K562 (cell line): Measurements from ENCODE around the gene PGPEP1. TPM values are rescaled to one million over a fixed set of nuclear protein-coding genes. Genes with fewer than 3 reads are reported as not detected.
A peak's percentile ranks its signal among the peaks of the same experiment; 100 is the strongest.

Experiments used
- ATAC-seq: fragments of 200-7000 bp; cut with Tn5 transposase; 3 replicates; pipeline ENCODE4 v1.9.1; 2020; ENCODE audit warnings: moderate library complexity
- BruUV-seq: library from RNA; stranded (reverse); fragments of 400-500 nt; replicated peaks from 2 replicates; lab custom pipeline; 2021; lab: Mats Ljungman, UMichigan
- CTCF ChIA-PET: fragments of 300-600 bp; formaldehyde crosslinking; extraction: SDS; loops from one replicate; lab custom pipeline; 2021; ENCODE audit warnings: low intra/inter-chr PET ratio; lab: Yijun Ruan, JAX
- POLR2A ChIA-PET: fragments of 300-600, 350-650 bp; sonication (Branson Sonifier 250); formaldehyde crosslinking; extraction: SDS; loops from one replicate; lab custom pipeline; 2021; ENCODE audit warnings: antibody characterized with exemption, inconsistent platforms; lab: Yijun Ruan, JAX
- DNase-seq, 4 experiments: peaks; one replicate each; pipeline versions ENCODE4 v3.0.0 to v3.0.0-alpha.2; 2011 to 2018; ENCODE audit warnings: low spot score in 3 of 4, mixed read lengths in 3 of 4; ENCODE audit errors: extremely low read depth in 1 of 4
- FAIRE-seq: peaks from 2 replicates; lab custom pipeline; 2011; peaks lifted over from hg19 to GRCh38; lab: Jason Lieb, UNC
- H2AFZ ChIP-seq: 2 replicates; pipeline ENCODE4 v1.6.0; 2011; ENCODE audit warnings: low read depth, low read length, control low read depth, inconsistent platforms
- H3K27ac ChIP-seq: fragments of 200-600 bp; 3 replicates; pipeline ENCODE4 v1.8.0; 2011; ENCODE audit warnings: low read depth, mild to moderate bottlenecking, control low read depth, inconsistent platforms, low read length, moderate library complexity, mixed read lengths; ENCODE audit errors: extremely low read depth
- H3K27me3 ChIP-seq, 2 experiments: fragments of 300-600 bp in 1 of 2; 2 replicates in 1 of 2; 3 replicates in 1 of 2; pipeline versions ENCODE4 v1.6.0 to v1.8.0; 2011; ENCODE audit warnings: inconsistent platforms in 2 of 2, low read length in 2 of 2, mild to moderate bottlenecking in 1 of 2, mixed read lengths in 1 of 2, moderate library complexity in 1 of 2; ENCODE audit not compliant: control insufficient read depth in 2 of 2, insufficient read depth in 2 of 2
- H3K36me3 ChIP-seq: fragments of 300-600 bp; 3 replicates; pipeline ENCODE4 v1.8.0; 2011; ENCODE audit warnings: mild to moderate bottlenecking, low read length, inconsistent platforms; ENCODE audit not compliant: control insufficient read depth, insufficient read depth
- H3K4me1 ChIP-seq, 2 experiments: fragments of 200-600 bp in 1 of 2; replicated peaks in 1 of 2; 2 replicates in 1 of 2; 3 replicates in 1 of 2; pipeline versions ENCODE4 v1.5.1 to v1.8.0; 2011; ENCODE audit warnings: inconsistent platforms in 2 of 2, low read length in 2 of 2, mild to moderate bottlenecking in 1 of 2, mixed read lengths in 1 of 2, moderate library complexity in 1 of 2; ENCODE audit not compliant: control insufficient read depth in 2 of 2, insufficient read depth in 2 of 2
- H3K4me2 ChIP-seq: 2 replicates; pipeline ENCODE4 v1.6.1; 2011; ENCODE audit warnings: low read length, control low read depth, inconsistent platforms, mixed read lengths; ENCODE audit not compliant: insufficient read depth
- H3K4me3 ChIP-seq: fragments of 200-600 bp; sonication (generic), shearing (Covaris generic); 2 replicates; pipeline ENCODE4 v1.5.1; 2016; ENCODE audit warnings: control low read depth, inconsistent platforms
- H3K79me2 ChIP-seq: fragments of 200-600 bp; 3 replicates; pipeline ENCODE4 v1.8.0; 2011; ENCODE audit warnings: low read length, inconsistent platforms; ENCODE audit not compliant: control insufficient read depth, insufficient read depth
- H3K9ac ChIP-seq, 2 experiments: 2 replicates each; pipeline versions ENCODE4 v1.6.0 to v1.6.1; 2011; ENCODE audit warnings: low read depth in 2 of 2, low read length in 2 of 2, control low read depth in 1 of 2, inconsistent platforms in 1 of 2, mild to moderate bottlenecking in 1 of 2, mixed read lengths in 1 of 2; ENCODE audit not compliant: insufficient read depth in 1 of 2
- H3K9me1 ChIP-seq: one replicate; pipeline ENCODE4 v1.6.0; 2011; ENCODE audit warnings: inconsistent platforms, mild to moderate bottlenecking, low read length, moderate library complexity; ENCODE audit not compliant: control insufficient read depth, insufficient read depth
- H3K9me3 ChIP-seq: replicated peaks from 2 replicates; pipeline ENCODE4 v1.5.1; 2011; ENCODE audit warnings: low read depth, low read length, inconsistent platforms; ENCODE audit not compliant: control insufficient read depth, insufficient read depth
- H4K20me1 ChIP-seq: replicated peaks from 2 replicates; pipeline ENCODE4 v1.6.1; 2011; ENCODE audit warnings: low read length, inconsistent platforms, mixed read lengths; ENCODE audit not compliant: control insufficient read depth, insufficient read depth
- MGA ChIP-seq: fragments of 450-650 bp; IDR thresholded peaks from 2 replicates; pipeline ENCODE4 v1.6.1; 2016; ENCODE audit warnings: mild to moderate bottlenecking, moderate library complexity
- SREBF1 ChIP-seq: fragments of 150-350 bp; IDR thresholded peaks from 2 replicates; pipeline ENCODE4 v1.6.1; 2014; ENCODE audit warnings: antibody characterized with exemption, low read depth, low read length, borderline replicate concordance
- THRB ChIP-seq: fragments of 450-650 bp; formaldehyde crosslinking; conservative IDR thresholded peaks from 2 replicates; pipeline ENCODE4 v1.4.0; 2022; ENCODE audit warnings: mild to moderate bottlenecking, missing genetic modification characterization
- ZNF77 ChIP-seq: fragments of 250-450 bp; sonication (Bioruptor Pico); IDR thresholded peaks from 2 replicates; pipeline ENCODE4 v1.5.0; 2020
- WGBS: fragments of 100-300 bp; shearing (Covaris generic); methylation state at CpG from one replicate; pipeline ENCODE4 v1.1.6; 2016; ENCODE audit warnings: low coverage, mixed read lengths; ENCODE audit not compliant: insufficient coverage; ENCODE audit errors: missing lambda C conversion rate; 5-methylcytosine and 5-hydroxymethylcytosine counted together
- in situ Hi-C: fragments of 300-500 bp; cut with MboI; formaldehyde crosslinking; loops from 4 replicates; pipeline ENCODE4 v1.15.0; 2018; ENCODE audit warnings: inconsistent platforms, mixed read lengths
- intact Hi-C: fragments of 100-400 bp; cut with micrococcal nuclease; formaldehyde crosslinking; loops from 2 replicates; pipeline ENCODE4 v1.14.2; 2022
- polyA plus RNA-seq, 8 experiments: library from polyadenylated mRNA; depleted of rRNA in 4 of 8; stranded (reverse) in 5 of 8; unstranded in 3 of 8; fragments of >200 nt; fragmentation: Nextera tagmentation in 2 of 8; fragmentation: Illumina TruSeq in 1 of 8; extraction: Ambion mirVana in 2 of 8; extraction: Trizol in 1 of 8; gene quantifications; 2 replicates each; pipeline versions ENCODE4 v1.2.1 to v1.2.3, GENCODE V29; 2011 to 2014; ENCODE audit warnings: inconsistent platforms in 1 of 8, missing spikeins in 1 of 8
- total RNA-seq, 7 experiments: library from RNA; depleted of rRNA in 6 of 7; stranded (reverse); fragments of >200 nt in 6 of 7; fragmentation: Illumina TruSeq in 2 of 7; extraction: Trizol in 2 of 7; gene quantifications; 2 replicates each; pipeline versions ENCODE4 v1.2.1 to v1.2.3, GENCODE V29; 2011 to 2021; ENCODE audit warnings: low replicate concordance in 1 of 7
- TF ChIP-seq, protein P1 (sequence below): fragments of 450-650 bp; IDR thresholded peaks from 2 replicates; pipeline ENCODE4 v1.7.0; 2016; ENCODE audit warnings: borderline replicate concordance

Gene PGPEP1
- total and polyA plus RNA-seq, 9 of the 15 experiments (the other 6 are each of a cell fraction or from before 2014, with no cell fraction given) = 10.0 to 69.6 (median 33.5) TPM

DNA sequence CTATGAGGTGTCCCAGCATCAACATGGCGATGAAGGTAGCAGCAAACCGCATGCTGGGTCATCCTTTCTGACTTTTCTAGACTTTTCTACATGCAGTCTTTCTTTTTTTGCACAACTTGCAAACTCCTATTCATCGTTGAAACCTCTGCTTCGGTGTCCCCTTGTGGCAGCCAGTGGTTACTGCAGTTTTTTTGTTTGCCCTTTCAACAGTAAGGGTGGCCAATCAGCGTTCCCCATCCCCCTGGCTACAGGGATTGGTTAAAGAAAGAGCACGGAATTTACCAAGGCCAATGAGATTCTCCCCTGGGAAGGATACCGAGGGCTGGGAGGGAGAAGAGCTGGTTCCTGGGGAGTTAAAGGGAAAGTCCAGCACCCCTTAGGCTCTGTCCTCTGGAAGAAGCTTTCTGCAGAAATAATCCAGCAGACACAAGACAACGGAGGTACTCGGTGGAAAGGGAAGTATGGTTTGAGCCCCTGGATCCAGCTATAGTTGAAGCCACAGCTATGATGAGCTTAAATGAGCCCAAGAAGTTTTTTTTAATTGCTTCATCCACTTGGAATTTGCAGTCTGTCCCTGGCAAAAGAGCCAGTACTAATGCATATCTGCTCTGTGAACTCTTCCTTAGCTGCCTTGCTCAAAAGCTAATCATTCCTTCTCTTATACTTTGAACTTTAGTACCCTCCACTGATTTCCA lies 11.9 kb upstream of the PGPEP1 start:
- peak overlapping the region; percentile 33 for H3K4me3 ChIP-seq
- intact Hi-C loops (loop anchor here (5.0 to 10.0 kb wide), 2 partner anchors 121 to 214 kb away; no protein-coding TSS in a partner anchor), in situ Hi-C loops (no loop called here)
- peak overlapping the region in 1 of 2 experiments; percentile 67; a peak in 3 of 4 replicates for H3K9ac ChIP-seq
- H3K36me3 ChIP-seq = no peaks in the 10 kb centered on the region
- peak overlapping the region; percentile 63 for H3K27ac ChIP-seq
- H4K20me1 ChIP-seq = no peaks in the 10 kb centered on the region
- DNase-seq = peak; percentile 96 to 99 (median 98)
- H3K4me2 ChIP-seq = peak overlapping the region; percentile 71
- H3K9me1 ChIP-seq = no peaks in the 10 kb centered on the region
- CTCF ChIA-PET = interaction anchor here (0.5 to 2.2 kb wide), 7 partner anchors 12 to 166 kb away, joined by 3 to 11 read pairs (median 3); partner anchors contain the start of gene PGPEP1
- no peaks in the 10 kb centered on the region for H3K9me3 ChIP-seq
- WGBS = 1% methylated on average over 9 of the region's 9 CpGs
- BruUV-seq = TSS peak; percentile 96
- peak overlapping the region; percentile 89 for H2AFZ ChIP-seq
- peak; percentile 100 for FAIRE-seq
- peaks cover 22 to 35% of the 10 kb centered on the region in 2 experiments for H3K4me1 ChIP-seq
- no peaks in the 10 kb centered on the region for H3K27me3 ChIP-seq
- POLR2A ChIA-PET = interaction anchor here (0.5 to 9.8 kb wide), 17 partner anchors 10 to 321 kb away, joined by 3 to 122 read pairs (median 3); partner anchors contain the start of genes GDF15 and JUND
- peak; percentile 100 for ATAC-seq
- peaks cover 2% of the 10 kb centered on the region; the same call in 2 of the 3 replicates for H3K79me2 ChIP-seq
- no peak for TF ChIP-seq ZNF77 (CRISPR knock-in tag)
- TF ChIP-seq SREBF1 = no peak
- no peak for TF ChIP-seq THRB (CRISPR knock-in tag)
- TF ChIP-seq, protein P1, sequence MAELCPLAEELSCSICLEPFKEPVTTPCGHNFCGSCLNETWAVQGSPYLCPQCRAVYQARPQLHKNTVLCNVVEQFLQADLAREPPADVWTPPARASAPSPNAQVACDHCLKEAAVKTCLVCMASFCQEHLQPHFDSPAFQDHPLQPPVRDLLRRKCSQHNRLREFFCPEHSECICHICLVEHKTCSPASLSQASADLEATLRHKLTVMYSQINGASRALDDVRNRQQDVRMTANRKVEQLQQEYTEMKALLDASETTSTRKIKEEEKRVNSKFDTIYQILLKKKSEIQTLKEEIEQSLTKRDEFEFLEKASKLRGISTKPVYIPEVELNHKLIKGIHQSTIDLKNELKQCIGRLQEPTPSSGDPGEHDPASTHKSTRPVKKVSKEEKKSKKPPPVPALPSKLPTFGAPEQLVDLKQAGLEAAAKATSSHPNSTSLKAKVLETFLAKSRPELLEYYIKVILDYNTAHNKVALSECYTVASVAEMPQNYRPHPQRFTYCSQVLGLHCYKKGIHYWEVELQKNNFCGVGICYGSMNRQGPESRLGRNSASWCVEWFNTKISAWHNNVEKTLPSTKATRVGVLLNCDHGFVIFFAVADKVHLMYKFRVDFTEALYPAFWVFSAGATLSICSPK = no peak
- TF ChIP-seq MGA = no peak
